Measurements from ENCODE around the gene CELSR1.
"Not testable (repeated sequence)": the region's sequence is repeated elsewhere in the genome, so short reads cannot be mapped to it uniquely, and the experiment has no call there.

Gene CELSR1

DNA sequence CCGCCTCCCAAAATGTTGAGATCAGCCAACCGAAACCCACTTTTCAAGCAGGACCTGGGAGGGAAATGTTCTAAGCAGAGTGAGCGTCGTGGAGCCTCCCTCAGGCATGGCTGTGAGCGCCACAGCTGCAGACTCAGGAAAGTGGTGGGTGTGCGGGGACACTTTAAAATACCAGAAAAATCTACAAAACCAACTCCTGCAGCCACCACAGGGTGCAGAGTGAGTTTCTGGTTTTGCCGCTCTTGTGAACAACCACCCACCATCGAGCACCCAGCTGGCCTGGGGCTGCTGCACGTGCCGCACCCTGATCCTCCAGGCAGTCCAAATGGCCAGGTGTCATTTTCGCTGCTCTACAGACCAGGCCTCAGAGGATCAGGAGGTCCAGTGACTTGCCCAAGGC is 46.9 kb downstream of the CELSR1 start:
- in situ Hi-C loops (cut with HindIII; ENCODE audit: low sequenced_read_pairs): no loop called here

DNA sequence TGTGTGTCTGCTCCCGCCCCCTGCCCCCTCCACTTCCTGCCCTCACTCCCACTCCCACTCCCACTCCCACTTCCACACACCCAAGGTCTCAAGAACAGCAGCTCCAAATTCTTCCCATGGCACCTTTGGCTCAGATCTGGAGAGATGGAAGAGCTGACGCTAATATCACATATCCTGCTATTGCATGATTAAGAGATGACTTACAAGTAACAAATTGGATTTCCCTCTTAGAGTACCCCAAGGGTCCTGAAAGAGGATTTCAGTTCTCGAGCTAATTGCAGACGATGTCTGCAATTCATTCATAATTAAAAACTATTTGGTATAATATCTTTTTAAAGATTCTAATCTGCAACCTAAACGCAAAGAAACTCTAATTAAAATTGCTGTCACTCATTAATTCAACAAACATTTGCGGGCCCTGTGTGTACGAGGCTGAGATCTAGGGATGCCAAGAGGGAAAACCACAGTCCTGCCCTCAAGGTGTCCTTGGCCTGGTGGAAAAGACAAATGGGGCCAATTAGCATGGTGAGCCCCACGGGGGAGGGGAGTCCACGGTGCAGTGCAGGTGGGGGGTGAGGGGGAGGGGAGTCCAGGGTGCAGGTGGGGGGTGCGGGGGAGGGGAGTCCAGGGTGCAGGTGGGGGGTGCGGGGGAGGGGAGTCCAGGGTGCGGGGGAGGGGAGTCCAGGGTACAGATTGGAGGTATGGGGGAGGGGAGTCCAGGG is 50.3 kb downstream of the CELSR1 start:
- in situ Hi-C loops (cut with HindIII; ENCODE audit: low sequenced_read_pairs): no loop called here

DNA sequence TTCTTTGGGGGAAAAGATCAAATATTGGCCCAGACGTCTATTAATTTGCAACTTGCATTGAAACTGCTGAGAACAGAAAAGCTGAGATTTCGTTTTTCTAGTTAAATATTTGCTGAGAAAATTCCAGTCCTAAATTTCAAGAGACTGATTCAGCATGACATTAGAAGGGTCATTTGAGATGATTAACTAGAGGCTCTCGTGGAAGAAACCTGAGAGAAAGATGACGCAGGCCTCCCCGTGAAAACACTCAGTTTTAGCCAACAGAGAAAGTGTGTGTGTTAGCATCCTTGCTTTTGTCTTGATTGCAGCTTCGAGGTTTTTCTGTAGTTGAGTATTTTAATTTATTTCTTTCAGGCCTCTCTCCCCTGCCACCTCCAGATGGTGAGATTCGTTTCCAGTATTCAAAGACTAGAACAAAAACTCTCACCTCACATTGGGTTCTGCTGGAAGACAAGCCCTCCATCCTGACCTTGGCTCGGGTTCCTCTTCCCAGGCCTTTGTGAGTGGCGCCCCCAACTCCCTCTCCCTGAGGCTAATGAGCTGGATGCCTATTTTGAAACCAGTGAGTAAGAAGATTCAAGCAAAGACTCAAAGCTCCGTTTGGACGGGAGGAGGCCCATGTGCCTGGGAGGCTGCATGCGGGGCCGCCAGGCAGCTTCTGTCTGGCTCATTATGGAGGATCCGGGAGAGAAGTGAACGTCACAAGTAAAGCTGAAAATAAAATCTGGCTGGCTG is 52.4 kb downstream of the CELSR1 start:
- in situ Hi-C loops (cut with HindIII; ENCODE audit: low sequenced_read_pairs): no loop called here

DNA sequence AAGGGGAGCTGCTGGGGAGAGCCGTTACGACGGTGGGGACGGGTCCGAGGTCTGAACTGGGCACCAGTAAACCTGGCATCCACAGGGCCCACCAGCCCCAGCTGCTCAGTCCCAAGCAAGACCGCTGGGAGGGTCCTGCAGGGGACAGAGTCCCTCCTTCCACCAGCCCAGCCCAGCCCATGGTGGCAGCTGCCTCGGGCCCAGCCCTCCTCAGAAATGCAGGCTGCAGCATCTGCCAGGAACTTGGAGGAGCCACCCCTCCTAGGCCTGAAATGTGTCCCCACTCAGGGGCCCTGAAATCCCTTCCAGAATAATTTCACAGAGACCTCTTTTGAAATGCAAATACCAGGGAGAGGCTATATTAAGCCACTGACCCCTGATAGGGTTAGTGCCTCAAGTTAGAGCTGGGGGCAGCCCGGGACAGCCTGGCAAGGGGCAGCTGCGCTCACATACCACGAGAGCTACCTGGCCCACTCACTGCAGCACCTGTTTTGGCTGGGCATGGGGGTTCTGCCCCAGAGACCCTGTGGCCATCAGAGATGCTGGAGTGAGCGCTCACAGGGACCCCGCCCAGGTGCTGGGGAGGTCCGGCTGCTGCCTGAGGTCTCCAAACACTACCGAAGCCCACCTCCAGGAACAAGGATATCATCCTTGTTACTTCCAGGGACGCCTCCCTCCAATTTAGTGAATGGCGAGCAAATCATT is 53.1 kb downstream of the CELSR1 start:
- in situ Hi-C loops (cut with HindIII; ENCODE audit: low sequenced_read_pairs): no loop called here

DNA sequence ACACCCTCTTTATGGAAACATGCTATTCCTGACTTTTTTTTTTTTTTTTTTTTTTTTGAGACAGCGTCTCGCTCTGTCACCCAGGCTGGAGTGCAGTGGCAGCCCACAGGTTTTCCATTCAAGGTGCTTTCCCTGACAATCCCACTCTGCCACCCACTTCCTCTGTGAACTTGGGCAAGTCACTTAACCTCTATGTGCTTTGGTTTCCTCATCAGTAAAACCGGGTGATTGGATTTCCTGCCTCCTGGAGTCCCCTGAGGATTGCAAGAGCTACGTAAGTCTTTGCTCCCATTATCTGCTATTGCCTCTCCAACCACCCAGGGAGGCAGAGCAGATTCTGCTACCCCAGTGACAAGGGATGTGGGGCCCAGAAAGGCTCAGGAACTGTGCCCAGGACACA is 54.1 kb downstream of the CELSR1 start:
- in situ Hi-C loops (cut with HindIII; ENCODE audit: low sequenced_read_pairs): no loop called here

DNA sequence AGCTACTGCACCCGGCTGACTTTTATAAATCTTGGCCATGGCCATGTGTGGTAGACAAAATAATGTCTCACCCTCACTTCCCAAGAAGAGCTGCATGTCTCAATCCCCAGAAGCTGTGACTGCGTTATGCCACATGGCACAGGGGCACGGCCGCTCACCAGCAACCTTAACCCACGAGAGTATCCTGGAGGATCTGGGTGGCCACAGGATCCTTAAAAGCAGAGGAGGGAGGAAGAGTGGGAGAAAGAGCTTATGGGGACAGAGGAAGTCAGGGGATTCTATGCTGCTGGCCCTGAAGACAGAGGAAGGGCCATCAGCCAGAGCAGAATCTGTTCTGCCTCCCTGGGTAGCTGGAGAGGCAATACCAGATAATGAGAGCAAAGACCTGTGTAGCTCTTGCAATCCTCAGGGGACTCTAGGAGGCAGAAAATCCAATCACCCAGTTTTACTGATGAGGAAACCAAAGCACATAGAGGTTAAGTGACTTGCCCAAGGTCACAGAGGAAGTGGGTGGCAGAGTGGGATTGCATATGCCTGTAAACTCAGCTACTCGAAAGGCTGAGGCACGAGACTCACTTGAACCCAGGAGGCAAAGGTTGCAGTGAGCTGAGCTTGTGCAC is 55.3 kb downstream of the CELSR1 start:
- in situ Hi-C loops (cut with HindIII; ENCODE audit: low sequenced_read_pairs): no loop called here

DNA sequence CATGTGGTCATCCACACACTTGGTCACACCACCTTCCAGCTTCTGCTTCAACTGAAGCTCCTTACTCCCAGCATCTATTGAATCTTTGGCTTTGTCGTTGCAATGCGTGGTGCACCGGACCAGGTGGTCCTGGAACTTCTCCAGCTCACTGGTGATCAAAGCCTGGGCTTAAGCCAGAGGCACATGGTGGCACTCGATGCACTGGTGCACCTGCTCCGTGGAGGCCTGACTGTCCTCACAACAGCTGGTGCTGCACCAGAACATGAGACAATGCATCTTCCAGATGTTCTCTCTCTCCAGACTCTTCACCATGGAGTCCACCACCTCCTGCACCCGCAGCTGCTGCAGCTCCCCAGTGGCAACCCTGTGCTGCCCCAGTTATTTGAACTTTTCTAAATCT is 56.0 kb downstream of the CELSR1 start:
- in situ Hi-C loops (cut with HindIII; ENCODE audit: low sequenced_read_pairs): no loop called here

DNA sequence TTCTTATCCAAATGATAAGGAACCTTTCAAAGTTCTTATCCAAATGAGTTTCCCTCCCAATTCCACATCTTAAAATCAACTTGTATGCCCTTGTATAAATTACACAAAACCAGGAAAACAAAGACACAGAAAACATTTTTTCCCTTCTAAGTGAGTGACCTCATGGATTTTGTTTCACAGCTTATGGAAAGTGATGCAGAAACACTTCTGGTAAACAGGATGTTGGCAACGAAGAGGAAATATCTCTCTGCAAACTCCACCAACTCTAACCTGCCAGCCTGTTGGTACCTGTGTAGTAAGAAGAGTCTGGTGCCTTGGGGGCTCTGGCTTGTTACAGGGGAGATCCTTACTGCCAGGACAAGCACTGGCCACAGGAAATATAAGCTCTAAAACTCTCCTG is 57.0 kb downstream of the CELSR1 start:
- in situ Hi-C loops (cut with HindIII; ENCODE audit: low sequenced_read_pairs): no loop called here

DNA sequence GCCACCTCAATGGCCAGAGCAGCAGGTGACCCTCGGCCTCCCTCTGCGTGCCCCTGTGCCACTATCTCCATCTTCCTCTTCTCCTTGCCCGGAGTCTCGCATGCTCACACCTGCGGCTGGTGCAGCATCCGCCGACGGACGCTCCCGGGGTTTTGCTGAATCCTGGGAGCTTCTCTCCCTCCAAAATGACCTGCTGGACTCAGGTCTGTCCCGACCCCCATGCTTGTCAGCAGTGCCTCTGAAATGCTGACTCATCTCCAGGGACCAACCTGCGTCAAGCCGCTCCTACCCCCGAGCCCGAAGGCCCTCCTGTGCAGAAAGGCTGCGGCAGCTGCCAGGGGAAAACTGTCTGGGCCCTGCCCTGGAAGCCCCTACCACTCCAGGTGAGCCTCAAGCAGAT is 58.4 kb downstream of the CELSR1 start:
- in situ Hi-C loops (cut with HindIII; ENCODE audit: low sequenced_read_pairs): no loop called here

DNA sequence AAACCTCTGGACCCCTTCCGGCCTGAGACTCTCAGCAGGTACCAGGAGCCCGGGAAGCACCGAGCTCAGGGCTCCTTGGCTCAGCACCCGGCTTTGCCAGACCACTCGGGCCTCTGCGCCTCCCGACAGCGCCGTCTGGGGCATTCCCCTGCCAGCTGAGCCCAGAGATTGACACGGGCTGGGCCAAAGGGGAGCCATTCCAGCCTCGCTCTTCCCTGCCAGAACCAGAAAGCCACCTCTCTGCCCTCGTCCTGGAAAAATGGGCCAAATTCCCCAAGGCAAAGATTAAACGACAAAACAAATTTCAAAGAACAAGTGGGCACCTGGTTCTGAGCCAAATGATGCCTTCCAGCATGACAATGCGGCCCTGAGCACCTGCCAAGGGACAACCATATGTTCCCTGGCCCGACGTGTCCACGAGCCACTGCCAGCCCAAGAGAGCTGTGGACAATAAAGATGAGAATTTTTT is 59.3 kb downstream of the CELSR1 start:
- in situ Hi-C loops (cut with HindIII; ENCODE audit: low sequenced_read_pairs): no loop called here

DNA sequence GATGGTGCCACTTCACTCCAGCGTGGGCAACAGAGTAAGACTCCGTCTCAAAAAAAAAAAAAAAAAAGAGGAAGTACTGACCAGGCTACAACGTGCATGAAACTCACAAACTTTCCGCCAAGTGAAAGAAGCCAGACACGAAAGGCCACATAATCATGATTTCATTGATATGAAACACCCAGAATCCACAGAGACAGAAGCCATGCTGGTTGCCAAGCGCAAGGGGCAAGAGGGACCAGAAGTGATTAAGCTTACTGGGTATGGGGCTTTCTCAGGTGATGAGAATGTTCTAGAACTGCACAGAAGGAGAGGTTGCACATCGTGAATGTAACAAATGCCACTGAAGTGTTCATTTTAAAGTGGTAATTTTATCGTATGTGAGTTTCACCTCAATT is 60.9 kb downstream of the CELSR1 start:
- in situ Hi-C loops (cut with HindIII; ENCODE audit: low sequenced_read_pairs): no loop called here

DNA sequence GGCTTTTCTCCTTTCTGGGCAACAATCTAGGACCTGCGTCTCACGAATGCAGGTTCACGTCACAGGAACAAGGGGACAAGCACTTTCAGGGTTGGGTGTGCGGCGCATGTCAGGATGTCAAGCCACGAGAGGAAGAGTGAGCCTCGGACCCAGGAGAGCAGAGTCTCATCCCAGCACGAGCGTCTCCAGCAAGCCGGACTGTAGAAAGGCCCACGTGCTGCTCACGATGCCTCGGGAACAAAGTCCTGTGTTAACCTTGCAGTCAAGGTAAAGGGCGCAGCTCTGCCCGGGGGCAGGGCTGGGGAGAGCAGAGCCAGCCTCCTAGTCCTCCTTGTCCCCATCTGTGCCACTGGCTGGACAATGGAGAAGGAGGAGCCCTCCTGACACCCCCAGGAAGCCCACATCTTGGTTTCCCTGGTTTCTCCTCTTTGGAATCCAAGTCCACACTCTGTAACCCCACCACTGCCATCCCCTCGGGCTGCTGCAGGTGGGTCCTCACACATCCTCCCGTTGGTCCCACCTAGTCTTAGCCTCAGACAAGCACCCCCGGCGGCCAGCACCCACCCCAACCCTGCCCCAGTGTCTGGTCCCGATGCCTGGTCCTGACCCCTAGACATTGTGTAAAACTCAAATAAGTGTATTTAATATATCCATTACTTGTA is 63.4 kb downstream of the CELSR1 start:
- in situ Hi-C loops (cut with HindIII; ENCODE audit: low sequenced_read_pairs): no loop called here

DNA sequence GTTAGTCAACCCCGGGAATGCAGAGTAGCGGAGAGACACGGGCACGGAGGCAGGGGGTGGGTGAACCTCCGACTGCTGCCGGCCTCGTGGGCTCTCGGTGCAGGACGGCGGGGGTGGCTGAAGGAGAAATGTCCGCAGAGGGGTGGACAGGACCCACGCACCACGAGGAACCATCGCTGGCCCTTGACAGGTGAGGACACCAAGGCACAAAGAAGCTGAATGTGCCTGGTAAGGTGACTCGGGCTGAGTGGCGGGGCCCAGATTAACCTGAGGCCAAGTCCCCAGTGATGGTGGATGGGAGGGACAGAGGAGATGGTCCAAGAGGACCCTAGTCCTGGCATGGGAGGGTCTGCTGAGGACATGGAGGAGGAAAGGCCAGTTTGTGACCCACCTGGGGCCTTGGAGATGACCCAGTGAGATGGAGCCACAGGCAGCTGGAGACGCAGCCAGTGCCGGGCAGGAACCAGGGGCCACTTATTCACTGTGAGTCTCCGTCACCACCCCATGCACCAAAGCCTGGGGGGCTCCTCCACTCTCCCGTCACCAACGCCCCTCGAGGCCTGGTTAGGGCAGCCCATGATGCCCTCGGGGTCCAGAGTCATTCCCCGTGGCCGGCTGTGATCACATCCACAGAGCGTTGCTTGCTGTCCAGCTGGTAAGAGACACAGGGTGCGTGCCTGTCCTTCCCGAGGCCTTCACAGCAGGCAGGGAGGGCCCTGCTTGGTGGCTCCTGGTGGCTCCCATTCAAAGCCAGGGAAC is 64.2 kb downstream of the CELSR1 start:
- in situ Hi-C loops (cut with HindIII; ENCODE audit: low sequenced_read_pairs): no loop called here

DNA sequence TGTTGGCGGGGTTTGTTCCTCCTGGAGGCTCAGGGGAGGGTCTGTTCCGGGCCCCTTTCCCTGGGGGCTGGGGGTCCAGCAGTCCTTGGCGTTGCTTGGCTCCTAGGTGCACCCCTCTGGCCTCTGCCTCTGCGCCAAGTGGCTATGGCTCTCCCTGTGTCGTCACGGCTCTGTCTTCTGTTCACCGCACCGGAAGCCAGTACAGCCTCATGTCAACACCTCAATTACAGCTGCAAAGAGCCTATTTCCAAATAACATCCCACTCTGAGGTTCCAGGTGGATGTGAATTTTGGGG is 64.8 kb downstream of the CELSR1 start:
- in situ Hi-C loops (cut with HindIII; ENCODE audit: low sequenced_read_pairs): no loop called here

DNA sequence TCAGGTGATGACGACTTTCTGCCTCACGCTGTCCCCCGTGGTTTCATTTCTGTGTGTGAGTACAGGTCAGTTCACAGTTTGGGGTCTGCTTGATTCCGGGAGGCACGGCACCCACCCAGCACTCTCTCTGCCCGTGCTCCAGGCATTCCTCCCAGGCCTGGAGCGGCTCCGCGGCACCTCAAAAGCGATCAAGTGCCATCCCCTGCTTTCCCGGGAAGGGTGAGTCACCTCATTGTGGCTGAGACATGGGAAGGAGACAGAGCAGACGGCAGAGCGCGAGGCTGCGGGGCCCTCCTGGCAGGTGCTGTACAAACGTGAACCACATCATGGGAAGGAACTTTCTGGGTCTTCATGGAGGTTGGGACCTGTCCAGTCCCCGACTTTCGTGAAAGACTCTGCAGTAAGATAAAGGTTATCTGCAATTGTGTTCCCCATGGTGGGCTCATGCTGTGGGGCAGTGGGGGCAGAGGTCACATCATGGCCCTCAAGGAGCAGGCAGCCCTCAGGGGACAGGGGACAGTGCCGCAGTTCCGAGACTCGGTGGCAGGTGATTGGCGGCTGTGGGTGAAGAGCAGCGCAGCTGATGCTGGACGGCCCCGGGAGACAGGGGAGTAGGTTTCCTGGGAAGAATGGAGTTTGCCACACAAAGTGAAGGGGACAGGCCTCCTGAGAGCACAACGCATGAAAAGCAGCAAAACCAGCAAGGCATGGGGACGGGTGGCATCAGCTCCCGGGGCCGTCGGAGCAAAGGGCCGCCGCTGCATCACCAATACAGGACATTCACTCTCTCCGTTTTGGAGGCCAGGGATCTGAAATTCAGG is 65.3 kb downstream of the CELSR1 start:
- in situ Hi-C loops (cut with HindIII; ENCODE audit: low sequenced_read_pairs): no loop called here

DNA sequence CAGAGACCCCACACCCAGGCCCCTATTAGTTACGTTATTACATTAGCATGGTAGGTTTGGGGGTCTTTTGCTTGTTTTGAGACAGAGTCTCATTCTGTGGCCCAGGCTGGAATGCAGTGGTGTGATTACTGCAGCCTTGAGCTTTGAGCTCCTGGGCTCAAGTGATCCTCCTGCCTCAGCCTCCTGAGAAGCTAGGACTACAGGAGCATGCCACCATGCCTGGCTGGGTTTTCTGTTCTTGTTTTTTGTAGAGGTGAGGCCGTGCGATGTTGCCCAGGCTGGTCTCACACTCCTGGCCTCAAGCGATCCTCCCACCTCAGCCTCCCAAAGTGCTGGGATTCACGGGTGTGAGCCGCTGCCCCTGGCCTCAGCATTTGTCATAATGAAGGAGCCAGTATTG is 66.1 kb downstream of the CELSR1 start:
- in situ Hi-C loops (cut with HindIII; ENCODE audit: low sequenced_read_pairs): not testable (repeated sequence)

DNA sequence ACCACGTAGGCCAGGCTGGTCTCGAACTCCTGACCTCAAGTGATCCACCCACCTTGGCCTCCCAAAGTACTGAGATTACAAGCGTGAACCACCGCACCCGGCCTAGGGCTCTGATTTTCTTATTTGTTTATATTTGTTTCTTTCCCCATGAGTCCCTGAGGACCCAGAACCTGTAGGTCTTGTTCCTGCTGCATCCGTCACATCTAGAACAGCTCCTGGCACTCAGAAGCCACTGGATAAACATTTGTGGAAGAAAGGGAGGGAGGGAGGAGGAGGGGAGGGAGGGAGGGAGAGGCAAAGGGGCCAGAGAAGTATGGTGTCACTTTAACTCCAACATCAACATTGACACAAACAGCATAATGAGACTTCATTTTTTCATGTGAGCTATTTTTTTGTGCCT is 67.7 kb downstream of the CELSR1 start:
- in situ Hi-C loops (cut with HindIII; ENCODE audit: low sequenced_read_pairs): no loop called here

DNA sequence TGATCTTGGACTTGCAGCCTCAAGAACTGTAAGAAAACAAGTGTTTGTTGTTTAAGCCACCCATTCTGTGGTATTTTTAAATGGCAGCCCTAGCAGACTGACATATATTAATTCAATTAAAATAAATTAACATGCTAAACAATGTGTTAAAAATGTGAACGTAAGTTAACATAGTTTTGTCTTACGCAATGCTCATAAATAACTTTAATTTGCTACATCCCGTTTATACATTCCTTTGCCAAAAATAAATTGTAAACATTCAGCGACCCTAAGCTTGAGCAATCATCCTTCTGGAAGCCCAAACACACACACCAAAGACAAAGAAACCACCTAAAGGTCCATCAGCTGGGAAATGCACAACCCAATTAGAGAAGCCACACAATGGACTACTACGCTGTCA is 70.4 kb downstream of the CELSR1 start:
- in situ Hi-C loops (cut with HindIII; ENCODE audit: low sequenced_read_pairs): no loop called here

DNA sequence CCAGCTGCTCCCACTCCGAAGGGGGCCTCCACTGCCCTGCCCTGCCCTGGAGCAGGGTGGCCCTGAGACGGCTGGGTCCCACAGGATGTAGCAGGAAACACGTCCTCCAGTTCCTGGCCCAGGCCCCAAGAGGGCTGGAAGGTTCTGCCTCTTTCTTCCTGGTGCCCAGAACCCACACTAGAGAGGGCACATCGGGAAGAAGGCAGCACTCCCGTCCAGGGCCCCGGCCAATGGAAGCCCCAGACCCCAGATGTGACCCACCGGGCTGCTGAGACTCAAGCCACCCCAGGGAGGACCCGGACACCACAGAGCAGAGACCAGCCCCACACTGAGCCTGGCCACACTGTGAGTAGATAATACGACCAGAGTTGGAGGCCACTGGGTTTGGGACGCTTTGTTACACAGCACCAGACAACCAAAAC is 71.2 kb downstream of the CELSR1 start:
- in situ Hi-C loops (cut with HindIII; ENCODE audit: low sequenced_read_pairs): no loop called here

DNA sequence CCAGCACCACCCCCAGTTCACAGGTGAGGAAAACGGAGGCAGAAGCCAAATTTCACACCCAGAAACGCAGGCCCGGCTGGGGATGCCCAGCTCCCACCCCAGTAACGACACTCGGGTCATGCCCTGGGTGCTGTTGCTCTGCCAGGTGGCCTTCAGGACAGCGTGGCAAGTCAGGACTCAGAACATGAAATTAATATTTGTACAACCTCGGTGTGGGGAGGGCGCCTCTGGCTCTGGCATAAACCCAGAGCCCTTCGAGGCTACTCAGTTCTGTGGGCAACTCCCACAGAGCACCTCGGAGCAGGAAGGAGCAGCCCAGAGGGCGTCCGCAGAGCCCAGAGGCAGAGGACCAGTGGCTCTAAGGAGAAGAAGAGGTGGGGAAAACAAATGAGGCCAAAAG is 71.6 kb downstream of the CELSR1 start:
- in situ Hi-C loops (cut with HindIII; ENCODE audit: low sequenced_read_pairs): no loop called here

All from DLD1 (cell line).